Trophoblast cell (in vitro differentiated cells and primary cell): ENCODE results near the gene TMEM87B.
"Not testable (repeated sequence)": the region's sequence is repeated elsewhere in the genome, so short reads cannot be mapped to it uniquely, and the experiment has no call there.

ENCODE experiments used
- DNase-seq, 2 donors: peaks; one replicate each; pipeline ENCODE4 v3.0.0-alpha.2; 2016
- H2AFZ ChIP-seq: 2 replicates; pipeline ENCODE4 v1.6.1; 2013; ENCODE audit warnings: low read length, moderate library complexity, mild to moderate bottlenecking; ENCODE audit not compliant: insufficient read depth, poor library complexity
- H2AK5ac ChIP-seq: 2 replicates; pipeline ENCODE4 v1.6.1; 2013; ENCODE audit warnings: mild to moderate bottlenecking, low read length
- H2BK120ac ChIP-seq: 2 replicates; pipeline ENCODE4 v1.6.1; 2013; ENCODE audit warnings: low read length, mild to moderate bottlenecking, moderate library complexity; ENCODE audit not compliant: insufficient read depth, poor library complexity
- H2BK12ac ChIP-seq: 2 replicates; pipeline ENCODE4 v1.6.1; 2013; ENCODE audit warnings: mild to moderate bottlenecking, low read length, moderate library complexity
- H2BK5ac ChIP-seq: 2 replicates; pipeline ENCODE4 v1.6.1; 2013; ENCODE audit warnings: low read length, low read depth, moderate library complexity, mild to moderate bottlenecking; ENCODE audit not compliant: poor library complexity
- H3K14ac ChIP-seq: 2 replicates; pipeline ENCODE4 v1.6.1; 2013; ENCODE audit warnings: mild to moderate bottlenecking, low read length
- H3K18ac ChIP-seq: 2 replicates; pipeline ENCODE4 v1.6.1; 2013; ENCODE audit warnings: mild to moderate bottlenecking, low read length
- H3K23ac ChIP-seq: 2 replicates; pipeline ENCODE4 v1.6.1; 2013; ENCODE audit warnings: low read length
- H3K27ac ChIP-seq: 2 replicates; pipeline ENCODE4 v1.5.1; 2013; ENCODE audit warnings: low read depth, mild to moderate bottlenecking, inconsistent platforms, low read length, moderate library complexity
- H3K27me3 ChIP-seq: 2 replicates; pipeline ENCODE4 v1.6.1; 2013; ENCODE audit warnings: inconsistent platforms, mild to moderate bottlenecking, low read length, moderate library complexity; ENCODE audit not compliant: insufficient read depth
- H3K36me3 ChIP-seq, 2 experiments: 1 replicate in 1 of 2; 2 replicates in 1 of 2; pipeline ENCODE4 v1.6.1; 2013; ENCODE audit warnings: low read length in 2 of 2, mild to moderate bottlenecking in 2 of 2, moderate library complexity in 1 of 2; ENCODE audit not compliant: insufficient read depth in 2 of 2, control insufficient read depth in 1 of 2
- H3K4ac ChIP-seq: 2 replicates; pipeline ENCODE4 v1.6.1; 2013; ENCODE audit warnings: low read depth, mild to moderate bottlenecking, low read length, moderate library complexity
- H3K4me1 ChIP-seq, 2 experiments: 1 replicate in 1 of 2; 2 replicates in 1 of 2; pipeline ENCODE4 v1.6.1; 2013; ENCODE audit warnings: low read length in 2 of 2, mild to moderate bottlenecking in 2 of 2, moderate library complexity in 1 of 2; ENCODE audit not compliant: insufficient read depth in 2 of 2, control insufficient read depth in 1 of 2
- H3K4me2 ChIP-seq: 2 replicates; pipeline ENCODE4 v1.6.1; 2013; ENCODE audit warnings: inconsistent platforms, mild to moderate bottlenecking, low read length, moderate library complexity
- H3K4me3 ChIP-seq: 2 replicates; pipeline ENCODE4 v1.5.1; 2013; ENCODE audit warnings: mild to moderate bottlenecking, low read depth, low read length, inconsistent platforms
- H3K79me1 ChIP-seq: one replicate; pipeline ENCODE4 v1.6.1; 2013; ENCODE audit warnings: low read length
- H3K79me2 ChIP-seq: 2 replicates; pipeline ENCODE4 v1.6.1; 2013; ENCODE audit warnings: low read length, mild to moderate bottlenecking; ENCODE audit not compliant: control insufficient read depth, insufficient read depth, poor library complexity
- H3K9ac ChIP-seq: 2 replicates; pipeline ENCODE4 v1.6.1; 2013; ENCODE audit warnings: mild to moderate bottlenecking, low read length
- H3K9me3 ChIP-seq: 2 replicates; pipeline ENCODE4 v1.6.1; 2013; ENCODE audit warnings: low read depth, mild to moderate bottlenecking, control low read depth, inconsistent platforms, low read length; ENCODE audit not compliant: insufficient read depth
- H4K12ac ChIP-seq: 2 replicates; pipeline ENCODE4 v1.6.1; 2013; ENCODE audit warnings: low read depth, mild to moderate bottlenecking, low read length, moderate library complexity
- H4K8ac ChIP-seq: 2 replicates; pipeline ENCODE4 v1.6.1; 2013; ENCODE audit warnings: low read depth, mild to moderate bottlenecking, low read length, moderate library complexity
- H4K91ac ChIP-seq: one replicate; pipeline ENCODE4 v1.6.1; 2013; ENCODE audit warnings: low read depth, mild to moderate bottlenecking, low read length, moderate library complexity
- WGBS: extraction: QIAGEN DNeasy Blood & Tissue Kit; methylation state at CpG from one replicate; pipeline ENCODE4 v1.1.7; 2013; ENCODE audit warnings: missing lambda C conversion rate; ENCODE audit not compliant: insufficient read length, insufficient coverage; ENCODE audit errors: extremely low coverage; 5-methylcytosine and 5-hydroxymethylcytosine counted together

TMEM87B gene

GRCh38 chr2:112039556-112039955 lies 15.5 kb upstream of the TMEM87B start:
- not testable (repeated sequence) for H3K27me3 ChIP-seq, H3K79me1 ChIP-seq, H3K4me3 ChIP-seq, H3K36me3 ChIP-seq, H3K4ac ChIP-seq, H4K8ac ChIP-seq, DNase-seq, H3K4me2 ChIP-seq, H2AFZ ChIP-seq, H3K79me2 ChIP-seq, H3K18ac ChIP-seq, H3K23ac ChIP-seq, H2BK5ac ChIP-seq, H4K12ac ChIP-seq, H3K9me3 ChIP-seq, H2BK120ac ChIP-seq, H2AK5ac ChIP-seq, H3K14ac ChIP-seq, H3K9ac ChIP-seq
- no CpG with 5 or more reads among the region's 12 CpGs for WGBS
- peaks cover 10 to 15% of the 10 kb centered on the region in 2 experiments for H3K4me1 ChIP-seq
- H3K27ac ChIP-seq: peak overlapping the region; percentile 16
- peak overlapping the region; percentile 6 for H2BK12ac ChIP-seq
- peak overlapping the region; percentile 39 for H4K91ac ChIP-seq

GRCh38 chr2:112040066-112040465 lies 15.0 kb upstream of the TMEM87B start:
- H3K79me2 ChIP-seq, H4K8ac ChIP-seq, H3K36me3 ChIP-seq, H2BK5ac ChIP-seq, H3K79me1 ChIP-seq, DNase-seq, H2BK12ac ChIP-seq, H4K91ac ChIP-seq, H3K23ac ChIP-seq, H2AK5ac ChIP-seq, H3K4me2 ChIP-seq, H3K18ac ChIP-seq, H4K12ac ChIP-seq, H3K9ac ChIP-seq, H2AFZ ChIP-seq, H3K4ac ChIP-seq, H3K14ac ChIP-seq, H3K4me3 ChIP-seq, H3K27me3 ChIP-seq, H3K9me3 ChIP-seq, H2BK120ac ChIP-seq: not testable (repeated sequence)
- Histone ChIP-seq H3K27ac (peak overlapping the region; percentile 16), H3K4me1 (peaks cover 10 to 15% of the 10 kb centered on the region in 2 experiments)
- WGBS: no CpG with 5 or more reads among the region's 2 CpGs

- Histone ChIP-seq H3K27ac (peak overlapping the region; percentile 58), H3K4me1 (peaks cover 10 to 15% of the 10 kb centered on the region in 2 experiments)
- no CpG with 5 or more reads among the region's 6 CpGs for WGBS
Observed at GRCh38 chr2:112041460-112041859, 13.6 kb upstream of the TMEM87B start.

DNA sequence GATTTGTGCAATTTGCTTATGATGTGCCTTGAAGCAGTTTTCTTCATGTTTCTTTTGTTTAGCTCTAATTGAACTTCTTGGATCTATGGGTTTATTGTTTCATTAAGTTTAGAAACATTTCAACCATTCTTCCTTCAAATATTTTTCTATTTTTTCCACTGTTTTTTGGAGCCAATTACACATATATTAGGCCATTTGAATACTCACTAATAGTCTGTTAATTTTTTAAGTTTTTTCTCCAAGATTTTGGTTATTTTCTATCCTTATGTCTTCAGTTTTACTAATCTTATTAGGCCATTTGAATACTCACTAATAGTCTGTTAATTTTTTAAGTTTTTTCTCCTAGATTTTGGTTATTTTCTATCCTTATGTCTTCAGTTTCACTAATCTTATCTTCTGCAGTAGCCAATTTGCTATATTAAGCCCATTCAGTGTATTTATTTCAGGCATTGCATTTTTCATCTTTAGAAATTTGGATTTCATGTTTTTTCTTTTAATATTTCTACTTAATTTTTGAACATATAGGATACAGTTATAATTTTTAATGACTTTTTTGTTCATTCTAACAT lies 9.5 kb upstream of the TMEM87B start:
- no peak overlapping the region for H3K14ac ChIP-seq
- no peak overlapping the region for H4K12ac ChIP-seq
- H3K4me1 ChIP-seq: peaks cover 8 to 9% of the 10 kb centered on the region in 2 experiments
- H3K9ac ChIP-seq: no peak overlapping the region
- peaks cover 3% of the 10 kb centered on the region for H3K79me1 ChIP-seq
- no peaks in the 10 kb centered on the region for H3K36me3 ChIP-seq
- H3K9me3 ChIP-seq: peaks cover 4% of the 10 kb centered on the region
- no peak overlapping the region for H2BK12ac ChIP-seq
- H2AFZ ChIP-seq: no peak overlapping the region
- H3K23ac ChIP-seq: no peak overlapping the region
- H3K27ac ChIP-seq: no peak overlapping the region
- H2BK5ac ChIP-seq: no peak overlapping the region
- no peak overlapping the region for H3K4ac ChIP-seq
- no peak overlapping the region for H4K8ac ChIP-seq
- DNase-seq: no peak
- H2BK120ac ChIP-seq: no peak overlapping the region
- H3K4me2 ChIP-seq: no peak overlapping the region
- H3K27me3 ChIP-seq: no peaks in the 10 kb centered on the region
- H3K18ac ChIP-seq: no peak overlapping the region
- H4K91ac ChIP-seq: no peak overlapping the region
- no peak overlapping the region for H2AK5ac ChIP-seq
- peaks cover 2% of the 10 kb centered on the region for H3K79me2 ChIP-seq
- H3K4me3 ChIP-seq: no peak overlapping the region

More at GRCh38 chr2:112041460-112041859, 13.6 kb upstream of the TMEM87B start:
- H3K9ac ChIP-seq, H2BK12ac ChIP-seq, H3K79me2 ChIP-seq, H3K79me1 ChIP-seq, H2AFZ ChIP-seq, H3K4me3 ChIP-seq, H2AK5ac ChIP-seq, H3K36me3 ChIP-seq, H4K12ac ChIP-seq, H3K23ac ChIP-seq, H3K18ac ChIP-seq, H3K9me3 ChIP-seq, H3K27me3 ChIP-seq, H3K4me2 ChIP-seq: not testable (repeated sequence)
- peak overlapping the region; percentile 70 for H4K91ac ChIP-seq
- H4K8ac ChIP-seq: peak overlapping the region; percentile 47
- peak overlapping the region; percentile 53 for H3K14ac ChIP-seq
- H2BK5ac ChIP-seq: peak overlapping the region; percentile 87
- H3K4ac ChIP-seq: peak overlapping the region; percentile 40
- DNase-seq: peak; percentile 76 to 90
- H2BK120ac ChIP-seq: peak overlapping the region; percentile 76
